SU-DHL-6 (cell line): Measurements from ENCODE around the gene PRR14L.

ENCODE experiments used
- CTCF ChIP-seq: fragments of 200-600 bp; sonication (generic); IDR thresholded peaks from one replicate; pipeline ENCODE4 v1.5.1; 2017; ENCODE audit warnings: antibody characterized with exemption, mild to moderate bottlenecking, low read length, moderate library complexity; ENCODE audit not compliant: insufficient read depth, poor library complexity, severe bottlenecking
- EZH2phosphoT487 ChIP-seq: fragments of 200-600 bp; sonication (generic), shearing (Covaris generic); conservative IDR thresholded peaks from 2 replicates; pipeline ENCODE4 v1.6.1; 2018; ENCODE audit warnings: mild to moderate bottlenecking, antibody characterized with exemption, low read length, moderate library complexity, mixed read lengths

- TF ChIP-seq CTCF, result no peak
- TF ChIP-seq EZH2phosphoT487, result no peak
Measured at GRCh38 chr22:31719850-31720471, 30.0 kb downstream of the PRR14L start.
